ENCODE measurements around the gene LTBP1. TPM values are rescaled to one million over a fixed set of nuclear protein-coding genes. Genes with fewer than 3 reads are reported as not detected.

Gene LTBP1
- polyA plus RNA-seq, 2 of the 4 experiments (the other 2 are of a cell fraction) = 23.8 to 30.4 TPM

- WGBS (ENCODE audit: missing lambda C conversion rate) = 89% methylated on average over 7 of the region's 7 CpGs
- ATAC-seq (peak in 1 of 2 experiments; percentile 17; a peak in 3 of 6 replicates), DNase-seq (ENCODE audit: low read depth in 1 of 2, low spot score in 1 of 2) (no peak), FAIRE-seq (no peak)
- Histone ChIP-seq H3K4me3 (no peak overlapping the region), H3K4me1 (peaks cover 42% of the 10 kb centered on the region), H3K27ac (peak overlapping the region; percentile 41 to 64; a peak in 5 of 6 replicates), H3K9me3 (no peaks in the 10 kb centered on the region), H3K4me2 (peak overlapping the region; percentile 64)
- ChIA-PET POLR2A (no interaction called here), CTCF (interaction anchor here (0.6 to 5.0 kb wide), 14 partner anchors 10 to 360 kb away, joined by 3 to 21 read pairs (median 4); no protein-coding TSS in a partner anchor)
- TF ChIP-seq RARB (CRISPR knock-in tag; IDR thresholded peaks at IDR 0.05) = no peak
- TF ChIP-seq CBX2 (IDR thresholded peaks at IDR 0.05; ENCODE audit: borderline replicate concordance, low read depth) = no peak
- no peak for TF ChIP-seq BCL3 (IDR thresholded peaks at IDR 0.05)
- 0 out of 5 replicates have a peak, but pooled peaks of 1 of the 2 experiments have one; percentile 5 for TF ChIP-seq EP300 (IDR thresholded peaks at IDR 0.05)
- TF ChIP-seq JUNB (IDR thresholded peaks at IDR 0.05) = no peak
- TF ChIP-seq ZNF302 (CRISPR knock-in tag; IDR thresholded peaks at IDR 0.05) = no peak
These were observed 186.8 kb downstream of the LTBP1 start for GRCh38 chr2:33133454-33133952.

GRCh38 chr2:33134086-33134771 is 187.5 kb downstream of the LTBP1 start:
- DNase-seq (ENCODE audit: low read depth in 1 of 2, low spot score in 1 of 2) = peak; percentile 32 to 72
- CTCF ChIA-PET = interaction anchor here (0.6 to 5.0 kb wide), 13 partner anchors 9 to 151 kb away, joined by 3 to 21 read pairs (median 4); no protein-coding TSS in a partner anchor
- 29% methylated on average over 14 of the region's 14 CpGs for WGBS (ENCODE audit: missing lambda C conversion rate)
- Histone ChIP-seq H3K27ac (peak overlapping the region; percentile 44 to 64), H3K4me1 (peaks cover 42% of the 10 kb centered on the region), H3K4me2 (peak overlapping the region; percentile 64), H3K4me3 (no peak overlapping the region), H3K9me3 (no peaks in the 10 kb centered on the region)
- FAIRE-seq = no peak
- peak; percentile 87 to 91 for ATAC-seq
- no peak for TF ChIP-seq ESRRA (IDR thresholded peaks at IDR 0.05; ENCODE audit: borderline replicate concordance, low read length)
- TF ChIP-seq JUNB (IDR thresholded peaks at IDR 0.05) = 0 out of 2 replicates have a peak, but pooled peaks have one; percentile 36
- no peak for TF ChIP-seq ZFP36 (IDR thresholded peaks at IDR 0.05; ENCODE audit: borderline replicate concordance, partially characterized antibody)
- no peak for TF ChIP-seq GATA3 (IDR thresholded peaks at IDR 0.05; ENCODE audit: borderline replicate concordance)
- TF ChIP-seq BHLHE40 (IDR thresholded peaks at IDR 0.05; ENCODE audit: low read depth, low read length) = no peak
- TF ChIP-seq RAD21 (conservative IDR thresholded peaks at IDR 0.05 in 1 of 2, IDR thresholded peaks at IDR 0.05 in 1 of 2) = peak; percentile 27 to 37; a peak in 3 of 5 replicates
- no peak for TF ChIP-seq PHF8 (IDR thresholded peaks at IDR 0.05; ENCODE audit: borderline replicate concordance, low read depth)
- TF ChIP-seq CHD2 (IDR thresholded peaks at IDR 0.05; ENCODE audit: low read length, partially characterized antibody) = no peak
- TF ChIP-seq ZC3H11A (IDR thresholded peaks at IDR 0.05) = no peak
- POLR2A ChIA-PET = no interaction called here

- ChIA-PET CTCF (interaction anchor here (0.8 to 5.0 kb wide), 6 partner anchors 13 to 150 kb away, joined by 4 to 21 read pairs (median 4); no protein-coding TSS in a partner anchor), POLR2A (no interaction called here)
- FAIRE-seq (no peak), ATAC-seq (peak; percentile 41 to 44; a peak in 5 of 6 replicates), DNase-seq (ENCODE audit: low read depth in 1 of 2, low spot score in 1 of 2) (no peak)
- Histone ChIP-seq H3K4me3 (no peak overlapping the region), H3K4me2 (peak overlapping the region; percentile 64), H3K4me1 (peaks cover 38% of the 10 kb centered on the region), H3K27ac (peak overlapping the region; percentile 44 to 64), H3K9me3 (no peaks in the 10 kb centered on the region)
- whole genome bisulfite sequencing (ENCODE audit: missing lambda C conversion rate) = 85% methylated on average over 13 of the region's 13 CpGs
- TF ChIP-seq FOSB (CRISPR knock-in tag; IDR thresholded peaks at IDR 0.05) (no peak), NFE2L2 (conservative IDR thresholded peaks at IDR 0.05; ENCODE audit: low read length) (no peak), CHD4 (IDR thresholded peaks at IDR 0.05; ENCODE audit: borderline replicate concordance) (no peak)
These were observed 188.2 kb downstream of the LTBP1 start for GRCh38 chr2:33134791-33135560.
